Spinal cord (tissue), 10 donors: ENCODE results near the gene FREY1. TPM values are rescaled to one million over a fixed set of nuclear protein-coding genes. Genes with fewer than 3 reads are reported as not detected.

Source experiments
- DNase-seq, 6 donors: peaks; one replicate each; pipeline versions ENCODE4 v3.0.0 to v3.0.0-alpha.2; 2013 to 2015; ENCODE audit warnings: low spot score in 6 of 6, low read depth in 4 of 6
- H3K27ac ChIP-seq: one replicate; pipeline ENCODE4 v1.5.1; 2013; ENCODE audit warnings: low read depth, low read length, control low read depth
- H3K27me3 ChIP-seq: one replicate; pipeline ENCODE4 v1.6.1; 2013; ENCODE audit warnings: low read length; ENCODE audit not compliant: control insufficient read depth, insufficient read depth
- H3K36me3 ChIP-seq: one replicate; pipeline ENCODE4 v1.6.1; 2013; ENCODE audit warnings: low read length; ENCODE audit not compliant: control insufficient read depth, insufficient read depth
- H3K4me1 ChIP-seq: one replicate; pipeline ENCODE4 v1.6.1; 2013; ENCODE audit warnings: low read length; ENCODE audit not compliant: control insufficient read depth, insufficient read depth
- H3K4me3 ChIP-seq: one replicate; pipeline ENCODE4 v1.5.1; 2013; ENCODE audit warnings: low read depth, low read length, control low read depth
- H3K9me3 ChIP-seq: one replicate; pipeline ENCODE4 v1.6.1; 2013; ENCODE audit warnings: low read length; ENCODE audit not compliant: control insufficient read depth, insufficient read depth
- WGBS: methylation state at CpG from one replicate; pipeline ENCODE4 v1.1.5; 2013; ENCODE audit warnings: missing lambda C conversion rate; ENCODE audit not compliant: insufficient coverage; 5-methylcytosine and 5-hydroxymethylcytosine counted together
- polyA plus RNA-seq, 2 donors: library from polyadenylated mRNA; unstranded; fragments of 120-200 nt; gene quantifications; one replicate each; pipeline ENCODE4 v1.2.1, GENCODE V29; 2013; ENCODE audit not compliant: insufficient read length in 2 of 2
- total RNA-seq, 2 donors: library from RNA; depleted of rRNA in 1 of 2; stranded (reverse); fragments of 120-200 nt in 1 of 2; fragments of >200 nt in 1 of 2; gene quantifications; one replicate each; pipeline versions ENCODE4 v1.2.3 to v1.2.4, GENCODE V29; 2013 to 2014
- donor health status: healthy.

The FREY1 gene
- total and polyA plus RNA-seq, 4 donors = 0.57 to 0.72 (median 0.59) TPM; not detected in 1

DNA sequence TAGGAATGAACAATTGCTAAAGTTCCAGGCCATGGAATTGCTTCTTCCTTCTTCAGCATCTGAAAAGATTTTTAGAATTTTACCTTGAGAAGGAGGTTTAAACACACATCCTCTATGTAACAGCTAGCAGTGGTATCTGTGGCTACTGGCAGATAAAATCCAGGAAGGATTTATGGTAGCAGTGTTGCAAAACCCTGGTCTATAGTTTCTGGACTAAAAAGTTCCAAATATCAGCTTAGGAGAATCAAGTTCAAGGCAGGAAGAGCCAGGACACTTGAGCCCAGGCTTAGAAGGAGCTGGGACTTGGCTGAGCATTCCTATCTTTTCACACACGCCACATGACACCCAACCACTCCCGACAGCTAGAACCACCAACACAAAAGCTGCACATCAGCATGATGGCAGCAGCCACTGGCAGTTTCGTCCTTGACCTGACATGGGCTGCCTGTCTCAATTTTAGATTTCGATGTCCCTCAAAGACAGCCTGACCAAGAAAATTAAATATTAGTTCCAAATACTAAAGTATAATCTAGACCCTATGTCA, 29.5 kb upstream of the FREY1 start:
- Histone ChIP-seq H3K4me1 (peaks cover 18% of the 10 kb centered on the region), H3K27ac (no peak overlapping the region), H3K27me3 (no peaks in the 10 kb centered on the region), H3K9me3 (no peaks in the 10 kb centered on the region), H3K4me3 (no peak overlapping the region), H3K36me3 (peaks cover 35% of the 10 kb centered on the region)
- WGBS = 94% methylated on average over 4 of the region's 4 CpGs
- DNase-seq = no peak

- WGBS = 94% methylated on average over 5 of the region's 8 CpGs
- Histone ChIP-seq H3K27ac (no peak overlapping the region), H3K27me3 (no peaks in the 10 kb centered on the region), H3K4me3 (no peak overlapping the region), H3K4me1 (peaks cover 25% of the 10 kb centered on the region), H3K9me3 (no peaks in the 10 kb centered on the region), H3K36me3 (peaks cover 42% of the 10 kb centered on the region)
- DNase-seq = no peak
These were observed 28.4 kb upstream of the FREY1 start for GRCh38 chr11:45935349-45936064.

- no peaks in the 10 kb centered on the region for H3K9me3 ChIP-seq
- no peak overlapping the region for H3K4me3 ChIP-seq
- peaks cover 49% of the 10 kb centered on the region for H3K36me3 ChIP-seq
- DNase-seq = no peak
- no peak overlapping the region for H3K27ac ChIP-seq
- H3K4me1 ChIP-seq = peaks cover 33% of the 10 kb centered on the region
- WGBS = 91% methylated on average over 9 of the region's 12 CpGs
- H3K27me3 ChIP-seq = no peaks in the 10 kb centered on the region
These were observed 27.7 kb upstream of the FREY1 start for GRCh38 chr11:45934580-45935318.

- H3K4me1 ChIP-seq = peaks cover 34% of the 10 kb centered on the region
- no peaks in the 10 kb centered on the region for H3K9me3 ChIP-seq
- no peak overlapping the region for H3K4me3 ChIP-seq
- 83% methylated on average over 15 of the region's 21 CpGs for WGBS
- peaks cover 53% of the 10 kb centered on the region for H3K36me3 ChIP-seq
- H3K27me3 ChIP-seq = no peaks in the 10 kb centered on the region
- DNase-seq = no peak
- no peak overlapping the region for H3K27ac ChIP-seq
These were observed 26.9 kb upstream of the FREY1 start for GRCh38 chr11:45933846-45934579.

DNA sequence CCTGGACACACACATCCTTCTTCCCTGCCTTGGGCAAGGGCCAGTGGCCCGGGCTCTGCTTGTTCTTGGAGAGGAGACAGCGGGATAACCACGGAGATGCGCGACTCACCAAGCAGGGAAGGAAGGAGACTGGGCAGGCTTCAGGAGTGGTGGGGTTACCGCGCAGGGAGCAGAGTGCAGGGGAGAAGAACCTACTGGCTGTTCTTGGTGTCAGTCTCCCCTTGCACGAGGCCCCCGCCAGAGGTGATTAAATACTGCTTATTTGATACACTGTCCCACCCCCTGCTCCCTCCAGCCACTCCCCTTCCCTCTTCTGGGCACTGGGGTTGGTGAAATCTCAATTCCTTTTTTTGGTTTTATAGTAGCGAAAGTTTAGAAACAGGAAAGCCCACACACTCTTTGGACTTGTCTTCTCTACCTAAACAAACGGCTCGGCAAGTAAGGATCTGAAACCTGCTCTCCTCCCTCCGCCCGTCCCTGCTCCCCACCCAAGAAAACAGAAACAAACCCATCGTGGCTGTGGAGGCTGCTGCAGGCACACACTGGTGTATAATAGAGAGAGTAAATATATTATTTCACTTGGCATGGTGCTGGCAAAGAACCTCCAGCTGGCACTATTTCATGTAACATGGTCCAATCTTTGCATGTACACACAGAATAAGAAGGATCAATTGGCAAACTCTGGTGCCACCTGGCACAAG, 26.2 kb upstream of the FREY1 start:
- H3K9me3 ChIP-seq = no peaks in the 10 kb centered on the region
- H3K36me3 ChIP-seq = peaks cover 58% of the 10 kb centered on the region
- no peaks in the 10 kb centered on the region for H3K27me3 ChIP-seq
- peaks cover 34% of the 10 kb centered on the region for H3K4me1 ChIP-seq
- H3K27ac ChIP-seq = no peak overlapping the region
- peak in 1 of 6 donors; percentile 87 for DNase-seq
- no peak overlapping the region for H3K4me3 ChIP-seq
- WGBS = 71% methylated on average over 10 of the region's 15 CpGs

DNA sequence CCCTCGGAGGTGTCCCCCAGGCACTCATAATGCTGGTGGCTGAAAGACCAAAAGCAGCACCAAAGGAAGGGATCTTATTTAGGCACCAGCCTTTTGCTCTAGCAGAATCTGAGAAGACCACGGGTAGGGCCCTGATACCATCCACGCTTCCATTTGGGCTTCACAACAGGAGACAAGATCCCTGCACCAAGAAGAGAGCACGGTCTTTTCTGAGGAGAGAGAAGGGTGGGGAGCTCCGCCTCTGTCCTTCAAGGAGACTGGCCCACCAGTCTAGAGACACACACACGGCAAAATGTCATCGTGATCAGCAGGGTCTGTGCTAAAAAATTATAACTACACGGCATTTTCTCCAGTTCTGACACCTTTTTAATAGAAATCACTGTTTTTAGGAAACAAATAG, 25.1 kb upstream of the FREY1 start:
- WGBS = 93% methylated on average over 6 of the region's 8 CpGs
- H3K27me3 ChIP-seq = no peaks in the 10 kb centered on the region
- no peak overlapping the region for H3K27ac ChIP-seq
- H3K4me3 ChIP-seq = no peak overlapping the region
- DNase-seq = no peak
- peaks cover 34% of the 10 kb centered on the region for H3K4me1 ChIP-seq
- H3K36me3 ChIP-seq = peaks cover 62% of the 10 kb centered on the region
- H3K9me3 ChIP-seq = no peaks in the 10 kb centered on the region

- H3K9me3 ChIP-seq = no peaks in the 10 kb centered on the region
- H3K36me3 ChIP-seq = peaks cover 65% of the 10 kb centered on the region
- no peak overlapping the region for H3K27ac ChIP-seq
- H3K4me3 ChIP-seq = no peak overlapping the region
- peaks cover 34% of the 10 kb centered on the region for H3K4me1 ChIP-seq
- no peak for DNase-seq
- 85% methylated on average over 10 of the region's 10 CpGs for WGBS
- H3K27me3 ChIP-seq = no peaks in the 10 kb centered on the region
These were observed 24.7 kb upstream of the FREY1 start for GRCh38 chr11:45931739-45932138.

DNA sequence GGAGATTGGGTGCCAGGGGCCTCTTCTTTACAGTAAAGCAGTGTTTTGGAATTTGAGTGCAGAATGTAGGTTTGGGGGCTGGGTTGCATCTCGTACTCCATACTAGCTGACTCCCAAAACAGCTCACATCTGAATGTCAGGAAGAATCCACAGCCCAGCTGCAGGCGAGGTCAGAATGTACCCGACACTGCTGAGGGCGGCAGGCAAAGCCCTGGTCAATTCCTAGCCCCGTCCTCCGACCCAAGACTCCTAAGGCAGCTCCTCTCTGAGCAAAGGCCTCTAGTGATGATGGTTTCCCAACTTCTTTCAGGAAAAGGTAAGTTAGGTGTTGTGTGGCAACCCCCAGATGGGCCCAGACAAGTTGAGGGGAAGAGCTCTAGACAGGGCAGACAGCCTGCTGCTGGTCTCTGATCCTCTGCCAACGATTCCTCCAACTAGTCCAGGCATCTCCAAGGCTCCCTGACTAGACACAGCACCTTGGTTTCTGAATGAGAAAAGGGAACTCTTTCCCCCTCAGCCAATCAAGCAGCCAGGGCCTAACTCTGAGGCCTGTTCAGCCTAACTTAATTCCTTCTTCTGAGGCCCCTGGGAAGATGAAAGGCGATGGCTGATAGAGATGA, 24.0 kb upstream of the FREY1 start:
- WGBS = 85% methylated on average over 7 of the region's 8 CpGs
- Histone ChIP-seq H3K36me3 (peaks cover 70% of the 10 kb centered on the region), H3K4me1 (peaks cover 34% of the 10 kb centered on the region), H3K27ac (no peak overlapping the region), H3K9me3 (no peaks in the 10 kb centered on the region), H3K27me3 (no peaks in the 10 kb centered on the region), H3K4me3 (no peak overlapping the region)
- DNase-seq = no peak
